Bronchial epithelial cell (primary cell): ENCODE results near the gene CCL26. TPM values are rescaled to one million over a fixed set of nuclear protein-coding genes. Genes with fewer than 3 reads are reported as not detected.
A peak's percentile ranks its signal among the peaks of the same experiment; 100 is the strongest.

ENCODE experiments used
- DNase-seq: peaks from one replicate; pipeline ENCODE4 v3.0.0-alpha.2; 2010; ENCODE audit warnings: low read depth
- FAIRE-seq: peaks from 2 replicates; lab custom pipeline; 2011; peaks lifted over from hg19 to GRCh38; lab: Jason Lieb, UNC
- H3K27me3 ChIP-seq: 2 replicates; pipeline ENCODE4 v1.5.1; 2011; ENCODE audit warnings: low read length; ENCODE audit not compliant: control insufficient read depth, insufficient read depth
- H3K36me3 ChIP-seq: 2 replicates; pipeline ENCODE4 v1.5.1; 2011; ENCODE audit warnings: low read length; ENCODE audit not compliant: control insufficient read depth, insufficient read depth
- H3K4me3 ChIP-seq: 2 replicates; pipeline ENCODE4 v1.5.1; 2011; ENCODE audit warnings: mild to moderate bottlenecking, low read depth, low read length, control low read depth
- CTCF ChIP-seq: IDR thresholded peaks from 2 replicates; pipeline ENCODE4 v1.5.1; 2011; ENCODE audit warnings: mild to moderate bottlenecking, moderate library complexity, low read length, control low read depth, inconsistent platforms; ENCODE audit not compliant: insufficient read depth, severe bottlenecking
- total RNA-seq: library from RNA; depleted of rRNA; stranded (reverse); fragments of >200 nt; gene quantifications from 2 replicates; pipeline ENCODE4 v1.2.1, GENCODE V29; 2014

CCL26 gene
- total RNA-seq, 1 donor from 2014 or later: not detected

- no peaks in the 10 kb centered on the region for H3K36me3 ChIP-seq
- no peak for FAIRE-seq
- no peak for TF ChIP-seq CTCF
- no peak for DNase-seq
- peak within 1 kb of the TSS; percentile 69 for H3K4me3 ChIP-seq
- no peaks in the 10 kb centered on the region for H3K27me3 ChIP-seq
Observed at GRCh38 chr7:75738604-75738974, 33.4 kb downstream of the CCL26 start, which contains the start of gene HIP1. Gene HIP1 (minus strand): TSS chr7:75738941. CDS start chr7:75738920, 21 bp downstream.

GRCh38 chr7:75737856-75738603, 34.0 kb downstream of the CCL26 start:
- Histone ChIP-seq H3K27me3 (no peaks in the 10 kb centered on the region), H3K36me3 (no peaks in the 10 kb centered on the region), H3K4me3 (peak overlapping the region; percentile 69)
- no peak for DNase-seq
- no peak for FAIRE-seq
- TF ChIP-seq CTCF: no peak

- Histone ChIP-seq H3K4me3 (no peak overlapping the region), H3K27me3 (no peaks in the 10 kb centered on the region), H3K36me3 (no peaks in the 10 kb centered on the region)
- no peak for DNase-seq
- no peak for FAIRE-seq
- no peak for TF ChIP-seq CTCF
Observed at GRCh38 chr7:75735581-75736350, 36.2 kb downstream of the CCL26 start.

- H3K27me3 ChIP-seq: no peaks in the 10 kb centered on the region
- H3K36me3 ChIP-seq: no peaks in the 10 kb centered on the region
- H3K4me3 ChIP-seq: no peak overlapping the region
- FAIRE-seq (no peak), DNase-seq (no peak)
- no peak for TF ChIP-seq CTCF
Observed at GRCh38 chr7:75734586-75735458, 37.2 kb downstream of the CCL26 start.

GRCh38 chr7:75732764-75733630, 39.0 kb downstream of the CCL26 start:
- DNase-seq: no peak
- no peak for FAIRE-seq
- no peak overlapping the region for H3K4me3 ChIP-seq
- H3K36me3 ChIP-seq: no peaks in the 10 kb centered on the region
- TF ChIP-seq CTCF: no peak
- H3K27me3 ChIP-seq: no peaks in the 10 kb centered on the region
